Activated CD4-positive, alpha-beta T cell treated with anti-CD3 and anti-CD28 coated beads, Interleukin-2, amount 50 U/mL, for 1 hour (primary cell): ENCODE data around the gene ATXN1.

Source experiments
- DNase-seq: peaks from one replicate; pipeline ENCODE4 v3.0.0-alpha.2; 2020

The ATXN1 gene

GRCh38 chr6:16741112-16742016 lies 19.9 kb downstream of the ATXN1 start:
- no peak for DNase-seq

GRCh38 chr6:16740097-16740496 lies 21.2 kb downstream of the ATXN1 start:
- no peak for DNase-seq

GRCh38 chr6:16739329-16739801 lies 21.9 kb downstream of the ATXN1 start:
- DNase-seq, result no peak

GRCh38 chr6:16737925-16738324 lies 23.3 kb downstream of the ATXN1 start:
- DNase-seq, result no peak

GRCh38 chr6:16736856-16737775 lies 24.1 kb downstream of the ATXN1 start:
- no peak for DNase-seq

- no peak for DNase-seq
These were observed 26.2 kb downstream of the ATXN1 start for GRCh38 chr6:16735014-16735413.

GRCh38 chr6:16733085-16733484 lies 28.2 kb downstream of the ATXN1 start:
- DNase-seq, result no peak

- DNase-seq, result no peak
These were observed 29.7 kb downstream of the ATXN1 start for GRCh38 chr6:16731478-16732051.

- no peak for DNase-seq
These were observed 30.4 kb downstream of the ATXN1 start for GRCh38 chr6:16730738-16731477.

- no peak for DNase-seq
These were observed 31.5 kb downstream of the ATXN1 start for GRCh38 chr6:16729744-16730143.

- DNase-seq, result no peak
These were observed 32.0 kb downstream of the ATXN1 start for GRCh38 chr6:16729183-16729691.

GRCh38 chr6:16728513-16729182 lies 32.6 kb downstream of the ATXN1 start:
- DNase-seq, result no peak

GRCh38 chr6:16727996-16728395 lies 33.3 kb downstream of the ATXN1 start:
- no peak for DNase-seq

- DNase-seq, result no peak
These were observed 36.0 kb downstream of the ATXN1 start for GRCh38 chr6:16725145-16725864.

- no peak for DNase-seq
These were observed 37.4 kb downstream of the ATXN1 start for GRCh38 chr6:16723826-16724225.

GRCh38 chr6:16723402-16723801 lies 37.9 kb downstream of the ATXN1 start:
- no peak for DNase-seq

GRCh38 chr6:16722630-16723029 lies 38.6 kb downstream of the ATXN1 start:
- no peak for DNase-seq

- no peak for DNase-seq
These were observed 39.3 kb downstream of the ATXN1 start for GRCh38 chr6:16721977-16722376.

- DNase-seq, result no peak
These were observed 40.4 kb downstream of the ATXN1 start for GRCh38 chr6:16720861-16721260.

- no peak for DNase-seq
These were observed 41.8 kb downstream of the ATXN1 start for GRCh38 chr6:16719488-16719887.

GRCh38 chr6:16718356-16718755 lies 42.9 kb downstream of the ATXN1 start:
- no peak for DNase-seq
